Measurements from ENCODE around the gene DLX1.

DNA sequence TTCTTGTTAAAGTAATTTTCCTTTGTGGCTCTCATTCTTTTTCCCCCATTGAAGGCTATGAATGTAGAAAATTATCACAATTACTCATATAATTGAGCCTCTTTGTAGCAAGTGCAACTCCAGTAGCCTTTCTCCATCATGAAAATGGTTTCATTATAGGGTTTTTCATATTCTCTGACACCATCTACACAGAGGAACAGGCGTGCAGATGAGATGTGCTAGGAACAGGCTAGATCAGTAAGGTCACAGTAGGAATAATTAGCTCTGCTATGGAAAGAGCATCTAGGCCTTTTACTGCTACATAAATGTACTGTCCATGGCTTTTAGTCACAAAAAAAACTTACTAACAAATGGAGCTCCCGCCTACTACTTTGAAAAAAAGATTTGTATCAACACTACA is 12.6 kb upstream of the DLX1 start:
- no peak for TF ChIP-seq CTCF (IDR thresholded peaks at IDR 0.05)
- TF ChIP-seq POLR2A (IDR thresholded peaks at IDR 0.05), result no peak

Measured in heart left ventricle (tissue), 13 donors.